Lower leg skin (tissue), 3 donors: ENCODE results near the gene SYN1.

Experiments used
- CTCF ChIP-seq, 3 donors: fragments of 450-650 bp; IDR thresholded peaks; one replicate each; pipeline ENCODE4 v1.5.1; 2016; ENCODE audit warnings: antibody characterized with exemption in 3 of 3, mild to moderate bottlenecking in 3 of 3, moderate library complexity in 2 of 3
- POLR2A ChIP-seq, 2 donors: fragments of 450-650 bp; IDR thresholded peaks; one replicate each; pipeline ENCODE4 v1.6.1; 2016 to 2017; ENCODE audit warnings: antibody characterized with exemption in 2 of 2, mild to moderate bottlenecking in 1 of 2, moderate library complexity in 1 of 2

- no peak for TF ChIP-seq POLR2A (IDR thresholded peaks at IDR 0.05)
- TF ChIP-seq CTCF (IDR thresholded peaks at IDR 0.05) = no peak
Observed at GRCh38 chrX:47605024-47605423, 14.6 kb downstream of the SYN1 start.
